Stimulated activated naive CD8-positive, alpha-beta T cell treated with anti-CD3 and anti-CD28 coated beads, Interleukin-15, amount 100 ng/mL, for 72 hours (primary cell): ENCODE data around the gene MLIP.

Experiments used
- ATAC-seq: fragments of 150-1000 bp; cut with Tn5 transposase; 2 replicates; pipeline ENCODE4 v1.10.0; 2021; ENCODE audit warnings: mild to moderate bottlenecking, moderate library complexity
- DNase-seq, 2 donors: peaks; one replicate each; pipeline ENCODE4 v3.0.0; 2021 to 2022
- H3K27ac Mint-ChIP-seq, 2 donors: one replicate each; pipeline ENCODE4 v1.8.0; 2022; ENCODE audit warnings: mild to moderate bottlenecking in 2 of 2, mixed read lengths in 2 of 2, moderate library complexity in 2 of 2
- H3K27me3 Mint-ChIP-seq: one replicate; pipeline ENCODE4 v1.8.0; 2022; ENCODE audit warnings: mixed read lengths
- H3K4me1 Mint-ChIP-seq: one replicate; pipeline ENCODE4 v1.8.0; 2022; ENCODE audit warnings: mild to moderate bottlenecking, mixed read lengths
- H3K4me3 Mint-ChIP-seq, 2 donors: one replicate each; pipeline ENCODE4 v1.8.0; 2022; ENCODE audit warnings: mild to moderate bottlenecking in 2 of 2, mixed read lengths in 2 of 2, moderate library complexity in 1 of 2
- H3K9me3 Mint-ChIP-seq, 2 donors: one replicate each; pipeline ENCODE4 v1.8.0; 2022; ENCODE audit warnings: mixed read lengths in 2 of 2

Gene MLIP

GRCh38 chr6:54254886-54255285 is 143.6 kb downstream of the MLIP start:
- DNase-seq (no peak), ATAC-seq (no peak)
- no peaks in the 10 kb centered on the region for H3K27me3 Mint-ChIP-seq
- H3K4me3 Mint-ChIP-seq = no peak overlapping the region
- peaks cover 0 to 13% of the 10 kb centered on the region in 2 donors for H3K9me3 Mint-ChIP-seq
- no peak overlapping the region for H3K27ac Mint-ChIP-seq
- no peaks in the 10 kb centered on the region for H3K4me1 Mint-ChIP-seq

- Mint-ChIP-seq H3K4me1 (no peaks in the 10 kb centered on the region), H3K4me3 (no peak overlapping the region), H3K27ac (no peak overlapping the region), H3K9me3 (peaks cover 0 to 13% of the 10 kb centered on the region in 2 donors), H3K27me3 (no peaks in the 10 kb centered on the region)
- ATAC-seq (no peak), DNase-seq (no peak)
These were observed 144.6 kb downstream of the MLIP start for GRCh38 chr6:54255886-54256285.

- H3K4me1 Mint-ChIP-seq = no peaks in the 10 kb centered on the region
- peaks cover 0 to 3% of the 10 kb centered on the region in 2 donors for H3K9me3 Mint-ChIP-seq
- no peak for DNase-seq
- H3K27ac Mint-ChIP-seq = no peak overlapping the region
- ATAC-seq = no peak
- H3K4me3 Mint-ChIP-seq = no peak overlapping the region
- H3K27me3 Mint-ChIP-seq = no peaks in the 10 kb centered on the region
These were observed 148.8 kb downstream of the MLIP start for GRCh38 chr6:54260025-54260424.

- ATAC-seq (no peak), DNase-seq (no peak)
- Mint-ChIP-seq H3K9me3 (no peaks in the 10 kb centered on the region), H3K4me1 (no peaks in the 10 kb centered on the region), H3K27me3 (no peaks in the 10 kb centered on the region), H3K27ac (no peak overlapping the region), H3K4me3 (no peak overlapping the region)
These were observed 151.3 kb downstream of the MLIP start for GRCh38 chr6:54262499-54262898.

GRCh38 chr6:54262971-54263370 is 151.7 kb downstream of the MLIP start:
- no peaks in the 10 kb centered on the region for H3K27me3 Mint-ChIP-seq
- H3K4me3 Mint-ChIP-seq = no peak overlapping the region
- H3K9me3 Mint-ChIP-seq = no peaks in the 10 kb centered on the region
- no peak for DNase-seq
- no peaks in the 10 kb centered on the region for H3K4me1 Mint-ChIP-seq
- H3K27ac Mint-ChIP-seq = no peak overlapping the region
- ATAC-seq = no peak

- no peak overlapping the region for H3K4me3 Mint-ChIP-seq
- no peaks in the 10 kb centered on the region for H3K27me3 Mint-ChIP-seq
- ATAC-seq (no peak), DNase-seq (no peak)
- no peaks in the 10 kb centered on the region for H3K4me1 Mint-ChIP-seq
- no peak overlapping the region for H3K27ac Mint-ChIP-seq
- H3K9me3 Mint-ChIP-seq = no peaks in the 10 kb centered on the region
These were observed 153.5 kb downstream of the MLIP start for GRCh38 chr6:54264581-54265272.

GRCh38 chr6:54266400-54266923 is 155.2 kb downstream of the MLIP start:
- Mint-ChIP-seq H3K4me1 (no peaks in the 10 kb centered on the region), H3K27me3 (no peaks in the 10 kb centered on the region), H3K27ac (no peak overlapping the region), H3K9me3 (no peaks in the 10 kb centered on the region), H3K4me3 (no peak overlapping the region)
- DNase-seq (no peak), ATAC-seq (no peak)

DNA sequence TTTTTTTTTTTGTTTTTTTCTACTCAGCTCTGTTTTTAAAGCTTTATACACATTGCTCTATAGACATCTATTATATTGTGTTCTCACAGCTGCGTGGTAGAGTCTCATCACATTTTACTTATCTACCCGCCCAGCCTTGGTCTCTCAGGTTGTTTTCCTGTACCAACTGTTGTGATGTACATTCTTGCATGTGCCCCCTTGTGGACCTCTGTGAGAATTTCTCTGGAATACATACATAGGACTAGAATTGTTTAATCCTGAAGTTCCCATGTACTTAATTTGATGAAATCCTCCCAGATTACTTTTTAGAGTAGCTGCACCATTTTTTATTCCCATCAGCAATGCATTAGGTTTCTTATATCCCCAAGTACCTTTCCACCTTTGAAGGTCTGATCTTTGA is 156.6 kb downstream of the MLIP start:
- Mint-ChIP-seq H3K4me3 (no peak overlapping the region), H3K27ac (no peak overlapping the region), H3K27me3 (no peaks in the 10 kb centered on the region), H3K4me1 (no peaks in the 10 kb centered on the region), H3K9me3 (no peaks in the 10 kb centered on the region)
- DNase-seq = no peak
- ATAC-seq = no peak

DNA sequence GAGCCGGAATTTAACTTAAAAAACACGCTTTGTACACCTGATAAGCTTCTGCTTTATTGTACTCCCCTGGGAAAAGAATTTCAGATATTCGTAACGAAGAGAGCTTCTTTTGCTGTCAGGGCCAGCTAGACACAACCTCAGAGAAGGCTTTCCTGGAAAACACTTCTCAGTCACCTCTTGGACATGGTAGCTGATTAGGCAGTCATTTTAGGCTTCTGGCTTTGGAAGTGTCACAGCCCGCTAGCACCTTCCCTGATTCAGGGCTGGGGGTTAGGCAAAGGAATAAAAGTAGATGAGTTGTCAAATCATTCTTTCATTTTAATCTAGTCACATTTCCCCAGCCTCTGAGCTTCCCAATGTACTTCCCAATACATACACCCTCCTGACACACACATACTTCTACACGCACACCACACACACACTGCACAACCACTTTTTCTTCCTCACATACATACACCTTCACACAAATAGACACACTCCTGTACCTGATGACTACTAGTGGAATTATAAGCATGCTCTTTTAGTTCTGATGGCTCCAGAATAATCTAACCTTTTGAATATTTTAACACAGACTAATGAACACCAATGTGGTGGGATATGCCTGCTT is 162.1 kb downstream of the MLIP start:
- ATAC-seq (no peak), DNase-seq (no peak)
- Mint-ChIP-seq H3K27me3 (no peaks in the 10 kb centered on the region), H3K4me1 (no peaks in the 10 kb centered on the region), H3K9me3 (peaks cover 0 to 16% of the 10 kb centered on the region in 2 donors), H3K27ac (no peak overlapping the region), H3K4me3 (no peak overlapping the region)

- ATAC-seq (no peak), DNase-seq (no peak)
- Mint-ChIP-seq H3K9me3 (peaks cover 0 to 20% of the 10 kb centered on the region in 2 donors), H3K4me1 (no peaks in the 10 kb centered on the region), H3K4me3 (no peak overlapping the region), H3K27ac (no peak overlapping the region), H3K27me3 (no peaks in the 10 kb centered on the region)
These were observed 163.1 kb downstream of the MLIP start for GRCh38 chr6:54274383-54274782.

- H3K4me3 Mint-ChIP-seq = no peak overlapping the region
- no peak overlapping the region for H3K27ac Mint-ChIP-seq
- H3K27me3 Mint-ChIP-seq = no peaks in the 10 kb centered on the region
- DNase-seq (no peak), ATAC-seq (no peak)
- H3K9me3 Mint-ChIP-seq = peaks cover 0 to 22% of the 10 kb centered on the region in 2 donors
- H3K4me1 Mint-ChIP-seq = no peaks in the 10 kb centered on the region
These were observed 170.9 kb downstream of the MLIP start for GRCh38 chr6:54282186-54282585.

GRCh38 chr6:54284161-54284860 is 173.1 kb downstream of the MLIP start:
- no peak overlapping the region for H3K4me3 Mint-ChIP-seq
- peaks cover 8 to 9% of the 10 kb centered on the region in 2 donors for H3K9me3 Mint-ChIP-seq
- H3K27me3 Mint-ChIP-seq = no peaks in the 10 kb centered on the region
- H3K4me1 Mint-ChIP-seq = no peaks in the 10 kb centered on the region
- ATAC-seq = no peak
- DNase-seq = no peak
- no peak overlapping the region for H3K27ac Mint-ChIP-seq

- H3K27me3 Mint-ChIP-seq = no peaks in the 10 kb centered on the region
- DNase-seq (no peak), ATAC-seq (no peak)
- H3K4me3 Mint-ChIP-seq = no peak overlapping the region
- H3K9me3 Mint-ChIP-seq = peaks cover 8 to 9% of the 10 kb centered on the region in 2 donors
- no peaks in the 10 kb centered on the region for H3K4me1 Mint-ChIP-seq
- no peak overlapping the region for H3K27ac Mint-ChIP-seq
These were observed 174.4 kb downstream of the MLIP start for GRCh38 chr6:54285595-54285994.

GRCh38 chr6:54286141-54286540 is 174.9 kb downstream of the MLIP start:
- Mint-ChIP-seq H3K4me1 (peaks cover 3% of the 10 kb centered on the region), H3K4me3 (no peak overlapping the region)

DNA sequence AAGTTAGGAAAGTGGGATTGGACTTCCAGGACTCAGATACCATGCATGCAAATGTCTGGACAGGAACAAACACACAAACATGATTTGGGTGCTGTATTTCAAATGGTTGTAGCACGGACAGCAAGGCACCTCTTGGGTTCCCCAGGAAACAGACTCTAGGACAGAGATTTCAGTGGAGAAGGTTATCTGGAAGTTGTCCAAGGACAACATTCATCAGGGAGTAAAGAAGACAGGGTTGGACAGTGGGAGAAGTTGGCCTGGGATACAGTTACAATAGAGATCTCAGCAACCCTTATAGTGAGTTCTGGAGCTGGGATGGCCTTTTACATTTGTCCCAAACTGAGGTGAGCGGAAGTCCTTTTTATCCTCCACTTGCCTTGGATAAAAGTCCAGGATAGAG is 177.2 kb downstream of the MLIP start:
- H3K27me3 Mint-ChIP-seq = no peaks in the 10 kb centered on the region
- DNase-seq (no peak), ATAC-seq (no peak)
- H3K4me1 Mint-ChIP-seq = peaks cover 13% of the 10 kb centered on the region
- H3K27ac Mint-ChIP-seq = no peak overlapping the region
- peaks cover 0 to 14% of the 10 kb centered on the region in 2 donors for H3K9me3 Mint-ChIP-seq
- no peak overlapping the region for H3K4me3 Mint-ChIP-seq

More at GRCh38 chr6:54286141-54286540, 174.9 kb downstream of the MLIP start:
- Mint-ChIP-seq H3K27me3 (no peaks in the 10 kb centered on the region), H3K9me3 (peaks cover 8 to 9% of the 10 kb centered on the region in 2 donors), H3K27ac (no peak overlapping the region)
- ATAC-seq = no peak
- DNase-seq = no peak

DNA sequence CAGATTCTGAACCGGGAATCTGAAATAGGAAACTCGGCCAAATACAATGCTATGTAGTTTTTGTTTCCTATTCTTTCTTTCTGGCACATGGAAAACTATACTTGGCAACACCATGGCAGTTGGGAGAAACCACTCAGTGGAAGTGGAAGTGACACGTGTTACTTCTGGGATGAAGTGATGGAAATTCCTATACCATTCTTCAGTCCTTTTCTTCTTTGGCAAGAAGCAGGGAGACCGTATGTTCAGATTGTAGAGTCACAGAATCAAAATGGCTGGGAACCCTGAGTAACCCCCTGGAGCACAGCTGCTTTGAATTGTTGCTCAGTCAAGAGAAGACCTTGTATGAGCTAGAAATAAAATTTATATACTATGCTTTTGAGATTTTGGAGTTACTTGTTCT is 178.2 kb downstream of the MLIP start:
- Mint-ChIP-seq H3K27me3 (no peaks in the 10 kb centered on the region), H3K4me1 (peaks cover 13% of the 10 kb centered on the region), H3K27ac (no peak overlapping the region), H3K4me3 (no peak overlapping the region), H3K9me3 (peaks cover 0 to 15% of the 10 kb centered on the region in 2 donors)
- ATAC-seq (no peak), DNase-seq (no peak)
